K562 (cell line): Measurements from ENCODE around the gene EXOC6. TPM values are rescaled to one million over a fixed set of nuclear protein-coding genes. Genes with fewer than 3 reads are reported as not detected.

ENCODE experiments used
- CEBPB ChIP-seq: fragments of 450-650 bp; IDR thresholded peaks from 2 replicates; pipeline ENCODE4 v1.6.1; 2016; ENCODE audit warnings: missing genetic modification characterization, missing compliant biosample characterization
- FOXP1 ChIP-seq: sonication (generic); formaldehyde crosslinking; IDR thresholded peaks from 2 replicates; pipeline ENCODE4 v1.8.0; 2022; ENCODE audit warnings: mild to moderate bottlenecking, missing genetic modification reagents
- HNRNPUL1 ChIP-seq: fragments of 200-400 bp; formaldehyde crosslinking; IDR thresholded peaks from 2 replicates; pipeline ENCODE4 v1.6.1; 2017; ENCODE audit warnings: low read length
- POLR3G ChIP-seq: IDR thresholded peaks from 2 replicates; pipeline ENCODE4 v1.6.1; 2011; ENCODE audit not compliant: insufficient read length, insufficient replicate concordance; ENCODE audit errors: extremely low read depth
- SMARCE1 ChIP-seq: fragments of 450-650 bp; IDR thresholded peaks from 2 replicates; pipeline ENCODE4 v1.7.1; 2016; ENCODE audit warnings: mild to moderate bottlenecking
- YBX1 ChIP-seq: fragments of 450-650 bp; IDR thresholded peaks from 2 replicates; pipeline ENCODE4 v1.7.1; 2016; ENCODE audit warnings: mild to moderate bottlenecking
- ZBTB40 ChIP-seq, 2 experiments: fragments of 450-650 bp in 1 of 2; sonication (generic) in 1 of 2; formaldehyde crosslinking in 1 of 2; IDR thresholded peaks; 2 replicates each; pipeline versions ENCODE4 v1.7.1 to v1.9.0; 2016 to 2022; ENCODE audit warnings: inconsistent platforms in 1 of 2, mild to moderate bottlenecking in 1 of 2, missing genetic modification reagents in 1 of 2
- polyA plus RNA-seq, 8 experiments: library from polyadenylated mRNA; depleted of rRNA in 4 of 8; stranded (reverse) in 5 of 8; unstranded in 3 of 8; fragments of >200 nt; fragmentation: Nextera tagmentation in 2 of 8; fragmentation: Illumina TruSeq in 1 of 8; extraction: Ambion mirVana in 2 of 8; extraction: Trizol in 1 of 8; gene quantifications; 2 replicates each; pipeline versions ENCODE4 v1.2.1 to v1.2.3, GENCODE V29; 2011 to 2014; ENCODE audit warnings: inconsistent platforms in 1 of 8, missing spikeins in 1 of 8
- total RNA-seq, 7 experiments: library from RNA; depleted of rRNA in 6 of 7; stranded (reverse); fragments of >200 nt in 6 of 7; fragmentation: Illumina TruSeq in 2 of 7; extraction: Trizol in 2 of 7; gene quantifications; 2 replicates each; pipeline versions ENCODE4 v1.2.1 to v1.2.3, GENCODE V29; 2011 to 2021; ENCODE audit warnings: low replicate concordance in 1 of 7

EXOC6 gene
- total and polyA plus RNA-seq, 9 of the 15 experiments (the other 6 are each of a cell fraction or from before 2014, with no cell fraction given), result 13.9 to 42.8 (median 24.9) TPM

DNA sequence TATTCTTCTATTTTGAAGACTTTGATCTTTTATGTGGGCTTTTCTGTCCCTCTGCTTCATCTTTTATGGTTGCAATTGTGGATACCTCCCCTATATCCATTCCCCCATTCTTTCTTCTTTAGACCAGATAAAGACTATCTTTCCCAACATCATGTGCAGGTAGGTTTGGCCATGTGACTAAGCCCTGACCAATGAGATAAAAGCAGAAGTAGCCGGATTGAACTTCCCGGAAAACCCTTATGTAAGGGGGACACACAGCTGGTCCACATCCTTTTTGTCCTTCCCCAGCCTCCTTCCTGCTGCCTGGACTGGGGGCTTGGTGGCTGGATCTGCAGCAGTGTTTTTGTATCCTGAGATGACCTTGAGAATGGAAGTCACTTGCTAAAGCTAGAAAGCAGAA is 33.5 kb upstream of the EXOC6 start (continued):
- TF ChIP-seq ZBTB40 (IDR thresholded peaks at IDR 0.05), result 0 out of 2 replicates have a peak, but pooled peaks have one; percentile 16
- TF ChIP-seq ZBTB40 (CRISPR knock-in tag; IDR thresholded peaks at IDR 0.05), result no peak
- TF ChIP-seq POLR3G, result no peak
- TF ChIP-seq SMARCE1, result no peak
- TF ChIP-seq CEBPB (tag), result no peak
- TF ChIP-seq HNRNPUL1, result no peak
- no peak for TF ChIP-seq FOXP1 (CRISPR knock-in tag)
- TF ChIP-seq YBX1, result no peak
- TF ChIP-seq, all 486 proteins: peak for 7
